ENCODE results near the gene TRIM40.

DNA sequence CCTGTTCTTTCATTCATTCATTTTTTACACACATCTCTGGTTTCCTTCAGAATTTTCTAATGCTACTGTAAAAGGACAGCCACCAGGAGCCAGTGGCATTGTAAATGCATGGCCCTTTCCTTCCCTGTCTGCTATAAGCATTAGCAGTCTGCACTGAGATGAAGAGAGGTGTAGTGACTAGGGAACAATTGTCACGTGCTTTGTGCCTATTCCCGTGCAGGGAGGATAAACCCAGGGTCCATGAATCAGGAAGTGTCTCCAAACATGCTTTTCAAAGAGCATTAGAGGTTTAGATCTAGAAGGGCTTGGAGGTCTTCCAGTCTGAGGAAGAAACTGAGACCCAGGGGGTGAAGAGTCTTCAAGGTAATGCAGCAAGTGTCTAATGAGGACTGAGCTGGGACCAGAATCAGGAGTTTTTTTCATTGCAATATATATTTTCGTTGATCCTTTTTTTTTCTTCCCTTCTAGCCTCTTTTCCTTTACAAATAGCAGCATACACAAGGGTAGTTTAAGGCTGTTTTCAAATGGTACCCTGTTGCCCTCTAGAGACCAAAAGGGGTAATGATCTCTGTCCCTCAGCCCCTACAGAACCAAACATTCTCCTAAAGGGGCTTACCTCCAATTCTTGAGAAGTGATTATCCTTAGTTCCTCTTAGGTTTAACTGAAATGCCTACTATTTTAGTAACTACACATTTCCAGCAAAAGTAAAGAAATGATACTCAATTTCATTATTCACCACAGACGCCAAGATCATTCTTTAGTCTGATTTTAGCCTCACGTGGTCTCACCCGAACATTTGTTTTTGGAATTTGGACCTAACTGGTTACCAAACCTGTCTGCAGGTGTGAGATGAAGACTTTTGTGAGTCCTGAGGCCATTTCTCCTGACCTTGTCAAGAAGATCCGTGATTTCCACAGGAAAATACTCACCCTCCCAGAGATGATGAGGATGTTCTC is 34.0 kb downstream of the TRIM40 start:
- TF ChIP-seq, protein P1, sequence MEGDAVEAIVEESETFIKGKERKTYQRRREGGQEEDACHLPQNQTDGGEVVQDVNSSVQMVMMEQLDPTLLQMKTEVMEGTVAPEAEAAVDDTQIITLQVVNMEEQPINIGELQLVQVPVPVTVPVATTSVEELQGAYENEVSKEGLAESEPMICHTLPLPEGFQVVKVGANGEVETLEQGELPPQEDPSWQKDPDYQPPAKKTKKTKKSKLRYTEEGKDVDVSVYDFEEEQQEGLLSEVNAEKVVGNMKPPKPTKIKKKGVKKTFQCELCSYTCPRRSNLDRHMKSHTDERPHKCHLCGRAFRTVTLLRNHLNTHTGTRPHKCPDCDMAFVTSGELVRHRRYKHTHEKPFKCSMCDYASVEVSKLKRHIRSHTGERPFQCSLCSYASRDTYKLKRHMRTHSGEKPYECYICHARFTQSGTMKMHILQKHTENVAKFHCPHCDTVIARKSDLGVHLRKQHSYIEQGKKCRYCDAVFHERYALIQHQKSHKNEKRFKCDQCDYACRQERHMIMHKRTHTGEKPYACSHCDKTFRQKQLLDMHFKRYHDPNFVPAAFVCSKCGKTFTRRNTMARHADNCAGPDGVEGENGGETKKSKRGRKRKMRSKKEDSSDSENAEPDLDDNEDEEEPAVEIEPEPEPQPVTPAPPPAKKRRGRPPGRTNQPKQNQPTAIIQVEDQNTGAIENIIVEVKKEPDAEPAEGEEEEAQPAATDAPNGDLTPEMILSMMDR (IDR thresholded peaks at IDR 0.05; ENCODE audit: low read depth, low read length), result peak; percentile 83
- TF ChIP-seq POLR2A (IDR thresholded peaks at IDR 0.05; ENCODE audit: extremely low read depth, insufficient read length), result no peak
- no peak for TF ChIP-seq MYC (IDR thresholded peaks at IDR 0.05; ENCODE audit: low read depth, low read length)
- TF ChIP-seq, protein P2, sequence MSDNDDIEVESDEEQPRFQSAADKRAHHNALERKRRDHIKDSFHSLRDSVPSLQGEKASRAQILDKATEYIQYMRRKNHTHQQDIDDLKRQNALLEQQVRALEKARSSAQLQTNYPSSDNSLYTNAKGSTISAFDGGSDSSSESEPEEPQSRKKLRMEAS (IDR thresholded peaks at IDR 0.05; ENCODE audit: low read depth, low read length), result 0 out of 2 replicates have a peak, but pooled peaks have one; percentile 16
